WTC11 (cell line): Measurements from ENCODE around the gene CNTNAP2. TPM values are rescaled to one million over a fixed set of nuclear protein-coding genes. Genes with fewer than 3 reads are reported as not detected.

Experiments
- ATAC-seq: fragments of 200-7000 bp; cut with Tn5 transposase; 2 replicates; pipeline ENCODE4 v1.10.0; 2021; ENCODE audit warnings: mild to moderate bottlenecking, moderate library complexity
- CTCF ChIA-PET: fragments of 300-600 bp; sonication (Branson Sonifier 250); formaldehyde crosslinking; loops from one replicate; lab custom pipeline; 2021; ENCODE audit warnings: antibody characterized with exemption; lab: Charles Lee
- POLR2A ChIA-PET: fragments of 350-600 bp; sonication (Branson Sonifier 250); formaldehyde crosslinking; loops from one replicate; lab custom pipeline; 2021; ENCODE audit warnings: antibody characterized with exemption; lab: Charles Lee
- DNase-seq: peaks from one replicate; pipeline ENCODE4 v3.0.0; 2021; ENCODE audit warnings: low spot score
- H3K27ac Mint-ChIP-seq: 2 replicates; pipeline ENCODE4 v1.8.0; 2021; ENCODE audit warnings: mixed read lengths
- H3K27me3 Mint-ChIP-seq: 2 replicates; pipeline ENCODE4 v1.8.0; 2021; ENCODE audit warnings: low read depth, mild to moderate bottlenecking, moderate library complexity, mixed read lengths
- H3K36me3 Mint-ChIP-seq: 2 replicates; pipeline ENCODE4 v1.8.0; 2021; ENCODE audit warnings: mixed read lengths
- H3K4me1 Mint-ChIP-seq: 2 replicates; pipeline ENCODE4 v1.8.0; 2022; ENCODE audit warnings: mixed read lengths
- H3K4me3 Mint-ChIP-seq: 2 replicates; pipeline ENCODE4 v1.8.0; 2021; ENCODE audit warnings: mild to moderate bottlenecking, moderate library complexity, mixed read lengths
- H3K9me3 Mint-ChIP-seq: 2 replicates; pipeline ENCODE4 v1.8.0; 2021; ENCODE audit warnings: mixed read lengths
- AR ChIP-seq: fragments of 250-450 bp; sonication (Bioruptor Pico); IDR thresholded peaks from 2 replicates; pipeline ENCODE4 v1.9.0; 2021; ENCODE audit warnings: mild to moderate bottlenecking
- ARID4B ChIP-seq: sonication (generic); formaldehyde crosslinking; IDR thresholded peaks from 2 replicates; pipeline ENCODE4 v1.8.0; 2023; ENCODE audit warnings: missing genetic modification reagents, mild to moderate bottlenecking, borderline replicate concordance
- ELF4 ChIP-seq: sonication (generic); formaldehyde crosslinking; IDR thresholded peaks from 2 replicates; pipeline ENCODE4 v1.8.1; 2022; ENCODE audit warnings: low read depth, mild to moderate bottlenecking, moderate library complexity, missing genetic modification reagents
- HMGXB4 ChIP-seq: sonication (generic); formaldehyde crosslinking; IDR thresholded peaks from 2 replicates; pipeline ENCODE4 v1.8.1; 2023; ENCODE audit warnings: mild to moderate bottlenecking, moderate library complexity, missing genetic modification reagents
- IRF2 ChIP-seq: sonication (generic); formaldehyde crosslinking; IDR thresholded peaks from 2 replicates; pipeline ENCODE4 v1.8.0; 2022; ENCODE audit warnings: low read depth, missing genetic modification reagents, borderline replicate concordance
- PRDM15 ChIP-seq: sonication (generic); formaldehyde crosslinking; IDR thresholded peaks from 2 replicates; pipeline ENCODE4 v1.8.0; 2022; ENCODE audit warnings: missing genetic modification reagents
- PREB ChIP-seq: sonication (generic); formaldehyde crosslinking; IDR thresholded peaks from 2 replicates; pipeline ENCODE4 v1.8.1; 2022; ENCODE audit warnings: mild to moderate bottlenecking, missing genetic modification reagents, moderate library complexity, borderline replicate concordance
- RELA ChIP-seq: sonication (generic); formaldehyde crosslinking; IDR thresholded peaks from 2 replicates; pipeline ENCODE4 v1.8.1; 2022; ENCODE audit warnings: missing genetic modification reagents, mild to moderate bottlenecking, borderline replicate concordance
- RORB ChIP-seq: fragments of 250-450 bp; sonication (Bioruptor Pico); IDR thresholded peaks from 2 replicates; pipeline ENCODE4 v1.9.0; 2021; ENCODE audit warnings: mild to moderate bottlenecking
- SMAD3 ChIP-seq: sonication (generic); formaldehyde crosslinking; IDR thresholded peaks from 2 replicates; pipeline ENCODE4 v1.8.0; 2022; ENCODE audit warnings: missing genetic modification reagents, mild to moderate bottlenecking, borderline replicate concordance
- SOX15 ChIP-seq: fragments of 250-450 bp; sonication (Bioruptor Pico); IDR thresholded peaks from 2 replicates; pipeline ENCODE4 v1.9.0; 2021; ENCODE audit warnings: mild to moderate bottlenecking
- ZBTB21 ChIP-seq: sonication (generic); formaldehyde crosslinking; IDR thresholded peaks from 2 replicates; pipeline ENCODE4 v1.8.1; 2023; ENCODE audit warnings: mild to moderate bottlenecking, missing genetic modification reagents, borderline replicate concordance
- ZNF121 ChIP-seq: sonication (generic); formaldehyde crosslinking; IDR thresholded peaks from 2 replicates; pipeline ENCODE4 v1.8.0; 2023; ENCODE audit warnings: missing genetic modification reagents
- ZNF232 ChIP-seq: sonication (generic); formaldehyde crosslinking; IDR thresholded peaks from 2 replicates; pipeline ENCODE4 v1.8.0; 2022; ENCODE audit warnings: mild to moderate bottlenecking, missing genetic modification reagents
- ZNF281 ChIP-seq: sonication (generic); formaldehyde crosslinking; IDR thresholded peaks from 2 replicates; pipeline ENCODE4 v1.8.0; 2023; ENCODE audit warnings: mild to moderate bottlenecking, missing genetic modification reagents
- ZNF425 ChIP-seq: fragments of 250-450 bp; sonication (Bioruptor Pico); conservative IDR thresholded peaks from 2 replicates; pipeline ENCODE4 v1.9.0; 2021; ENCODE audit warnings: mild to moderate bottlenecking
- total RNA-seq: library from RNA; stranded (reverse); gene quantifications from 3 replicates; pipeline ENCODE4 v1.2.3, GENCODE V29; 2021

CNTNAP2 gene
- total RNA-seq, 1 experiment from 2014 or later, result 63.8 TPM

- no peak for TF ChIP-seq SMAD3 (CRISPR knock-in tag)
- TF ChIP-seq ELF4, result no peak
- no peak for TF ChIP-seq PRDM15 (CRISPR knock-in tag)
- TF ChIP-seq HMGXB4 (CRISPR knock-in tag), result no peak
- no peak for TF ChIP-seq PREB
- TF ChIP-seq ARID4B (CRISPR knock-in tag), result no peak
- no peak for TF ChIP-seq ZNF121
Measured at GRCh38 chr7:146713205-146713604, 596.6 kb downstream of the CNTNAP2 start (continued).

GRCh38 chr7:146713934-146714333 lies 597.3 kb downstream of the CNTNAP2 start:
- no peaks in the 10 kb centered on the region for H3K9me3 Mint-ChIP-seq
- DNase-seq (no peak), ATAC-seq (no peak)
- no peaks in the 10 kb centered on the region for H3K4me1 Mint-ChIP-seq
- H3K27me3 Mint-ChIP-seq, result no peaks in the 10 kb centered on the region
- ChIA-PET CTCF (no interaction called here), POLR2A (no interaction called here)
- no peak overlapping the region for H3K4me3 Mint-ChIP-seq
- no peak overlapping the region for H3K27ac Mint-ChIP-seq
- no peaks in the 10 kb centered on the region for H3K36me3 Mint-ChIP-seq
- no peak for TF ChIP-seq AR (CRISPR knock-in tag)
- TF ChIP-seq ZNF425 (CRISPR knock-in tag), result no peak
- no peak for TF ChIP-seq RELA (CRISPR knock-in tag)
- no peak for TF ChIP-seq ZNF232 (CRISPR knock-in tag)
- TF ChIP-seq RORB (CRISPR knock-in tag), result no peak
- no peak for TF ChIP-seq SOX15 (CRISPR knock-in tag)
- no peak for TF ChIP-seq IRF2 (CRISPR knock-in tag)
- TF ChIP-seq ZBTB21 (CRISPR knock-in tag), result no peak
- no peak for TF ChIP-seq ZNF281 (CRISPR knock-in tag)
